HG03575 (cell line): ENCODE data around the gene BLID.

Experiments
- ATAC-seq: cut with Tn5 transposase; IDR thresholded peaks from one replicate; pipeline ENCODE4 v1.9.1; 2021; ENCODE audit not compliant: unreplicated experiment, insufficient number of reproducible peaks, low FRiP score; ENCODE audit errors: extremely low read depth

BLID gene

GRCh38 chr11:122144752-122145151 lies 28.7 kb upstream of the BLID start:
- no peak for ATAC-seq

- ATAC-seq, result no peak
Observed at GRCh38 chr11:122141725-122142124, 25.7 kb upstream of the BLID start.

GRCh38 chr11:122140500-122140899 lies 24.5 kb upstream of the BLID start:
- ATAC-seq, result no peak

- no peak for ATAC-seq
Observed at GRCh38 chr11:122139595-122139866, 23.5 kb upstream of the BLID start.

- ATAC-seq, result no peak
Observed at GRCh38 chr11:122138744-122139594, 23.0 kb upstream of the BLID start.

- ATAC-seq, result no peak
Observed at GRCh38 chr11:122137078-122137793, 21.2 kb upstream of the BLID start.

GRCh38 chr11:122131126-122131525 lies 15.1 kb upstream of the BLID start:
- ATAC-seq, result no peak

GRCh38 chr11:122128146-122128545 lies 12.1 kb upstream of the BLID start:
- ATAC-seq, result no peak

GRCh38 chr11:122127020-122127419 lies 11.0 kb upstream of the BLID start:
- no peak for ATAC-seq

GRCh38 chr11:122126024-122126688 lies 10.1 kb upstream of the BLID start:
- ATAC-seq, result no peak

GRCh38 chr11:122123263-122123929 lies 7.4 kb upstream of the BLID start:
- no peak for ATAC-seq

GRCh38 chr11:122122179-122122578 lies 6.2 kb upstream of the BLID start:
- ATAC-seq, result no peak

- ATAC-seq, result no peak
Observed at GRCh38 chr11:122120096-122120495, 4.1 kb upstream of the BLID start.

- no peak for ATAC-seq
Observed at GRCh38 chr11:122116591-122116990, 576 bp upstream of the BLID start.

- ATAC-seq, result no peak
Observed at GRCh38 chr11:122114976-122115375, 1.0 kb downstream of the BLID start.

GRCh38 chr11:122113836-122114825 lies 1.9 kb downstream of the BLID start:
- no peak for ATAC-seq

GRCh38 chr11:122112470-122113365 lies 3.3 kb downstream of the BLID start:
- no peak for ATAC-seq

- ATAC-seq, result no peak
Observed at GRCh38 chr11:122109932-122110331, 6.1 kb downstream of the BLID start.
